AG09309 (cell line): Measurements from ENCODE around the gene PLEKHA8.

Experiments used
- DNase-seq: peaks from one replicate; pipeline ENCODE4 v3.0.0-alpha.2; 2010; ENCODE audit warnings: low read depth
- H3K4me3 ChIP-seq: 2 replicates; pipeline ENCODE4 v1.5.1; 2011; ENCODE audit warnings: mild to moderate bottlenecking, low read depth, low read length, moderate library complexity; ENCODE audit not compliant: control insufficient read depth
- CTCF ChIP-seq: IDR thresholded peaks from 2 replicates; pipeline ENCODE4 v1.5.1; 2011; ENCODE audit warnings: mild to moderate bottlenecking, low read depth, low read length, inconsistent platforms; ENCODE audit not compliant: insufficient read depth, control insufficient read depth; ENCODE audit errors: missing control alignments

PLEKHA8 gene

GRCh38 chr7:30028749-30029635 is 780 bp downstream of the PLEKHA8 start:
- peak overlapping the region; percentile 51 for H3K4me3 ChIP-seq
- TF ChIP-seq CTCF: no peak
- no peak for DNase-seq

- H3K4me3 ChIP-seq: peak overlapping the region; percentile 2
- DNase-seq: no peak
- TF ChIP-seq CTCF: no peak
Measured at GRCh38 chr7:30029696-30030095, 1.5 kb downstream of the PLEKHA8 start.

GRCh38 chr7:30032310-30033125 is 4.3 kb downstream of the PLEKHA8 start:
- peak; percentile 59 for DNase-seq
- no peak for TF ChIP-seq CTCF
- no peak overlapping the region for H3K4me3 ChIP-seq

- H3K4me3 ChIP-seq: no peak overlapping the region
- no peak for DNase-seq
- TF ChIP-seq CTCF: no peak
Measured at GRCh38 chr7:30034501-30034900, 6.3 kb downstream of the PLEKHA8 start.

GRCh38 chr7:30036220-30036619 is 8.0 kb downstream of the PLEKHA8 start:
- no peak for TF ChIP-seq CTCF
- H3K4me3 ChIP-seq: no peak overlapping the region
- DNase-seq: no peak

- TF ChIP-seq CTCF: no peak
- H3K4me3 ChIP-seq: no peak overlapping the region
- no peak for DNase-seq
Measured at GRCh38 chr7:30038196-30038980, 10.2 kb downstream of the PLEKHA8 start.
